Globus pallidus (tissue), 1 donor: ENCODE results near the gene ATP6V0C.
A peak's percentile ranks its signal among the peaks of the same experiment; 100 is the strongest.
"Not testable (repeated sequence)": the region's sequence is repeated elsewhere in the genome, so short reads cannot be mapped to it uniquely, and the experiment has no call there.

ENCODE experiments used
- DNase-seq: peaks from one replicate; pipeline ENCODE4 v3.0.0-alpha.2; 2015; ENCODE audit warnings: low spot score

ATP6V0C gene

DNA sequence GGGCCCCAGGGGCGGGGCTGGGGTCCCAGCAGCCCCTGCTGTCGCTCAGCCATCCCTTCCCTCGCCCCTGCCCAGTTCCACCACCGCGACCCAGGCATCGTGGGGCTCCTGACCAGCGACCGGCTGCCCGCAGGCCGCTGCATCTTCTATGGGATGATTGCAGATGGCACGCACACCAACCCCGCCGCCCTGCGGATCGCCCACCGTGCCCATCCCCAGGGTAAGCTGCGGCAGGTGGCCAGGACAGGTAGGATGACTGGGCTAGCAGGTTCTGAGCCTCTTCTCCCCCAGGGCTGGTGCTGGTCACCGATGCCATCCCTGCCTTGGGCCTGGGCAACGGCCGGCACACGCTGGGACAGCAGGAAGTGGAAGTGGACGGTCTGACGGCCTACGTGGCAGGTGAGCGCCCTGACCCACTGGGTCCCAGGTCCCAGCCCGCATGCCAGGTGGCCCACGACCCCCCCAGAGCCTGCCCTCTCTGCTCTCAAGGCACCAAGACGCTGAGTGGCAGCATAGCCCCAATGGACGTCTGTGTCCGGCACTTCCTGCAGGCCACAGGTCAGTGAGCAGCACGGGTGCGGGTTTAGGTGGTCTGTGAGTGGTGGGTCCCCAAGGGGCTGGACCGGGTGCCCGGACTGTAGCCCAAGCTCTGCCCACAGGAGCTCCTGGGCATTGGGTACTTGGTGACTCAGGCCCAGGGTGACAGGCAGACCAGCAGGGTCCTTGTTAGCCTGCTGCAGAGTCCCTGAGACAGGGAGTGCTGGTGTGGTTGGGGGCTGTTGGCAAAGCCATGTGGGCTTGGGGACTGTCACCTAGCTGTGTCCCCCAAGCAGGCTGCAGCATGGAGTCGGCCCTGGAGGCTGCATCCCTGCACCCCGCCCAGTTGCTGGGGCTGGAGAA, 14.7 kb downstream of the ATP6V0C start:
- no peak for DNase-seq

DNA sequence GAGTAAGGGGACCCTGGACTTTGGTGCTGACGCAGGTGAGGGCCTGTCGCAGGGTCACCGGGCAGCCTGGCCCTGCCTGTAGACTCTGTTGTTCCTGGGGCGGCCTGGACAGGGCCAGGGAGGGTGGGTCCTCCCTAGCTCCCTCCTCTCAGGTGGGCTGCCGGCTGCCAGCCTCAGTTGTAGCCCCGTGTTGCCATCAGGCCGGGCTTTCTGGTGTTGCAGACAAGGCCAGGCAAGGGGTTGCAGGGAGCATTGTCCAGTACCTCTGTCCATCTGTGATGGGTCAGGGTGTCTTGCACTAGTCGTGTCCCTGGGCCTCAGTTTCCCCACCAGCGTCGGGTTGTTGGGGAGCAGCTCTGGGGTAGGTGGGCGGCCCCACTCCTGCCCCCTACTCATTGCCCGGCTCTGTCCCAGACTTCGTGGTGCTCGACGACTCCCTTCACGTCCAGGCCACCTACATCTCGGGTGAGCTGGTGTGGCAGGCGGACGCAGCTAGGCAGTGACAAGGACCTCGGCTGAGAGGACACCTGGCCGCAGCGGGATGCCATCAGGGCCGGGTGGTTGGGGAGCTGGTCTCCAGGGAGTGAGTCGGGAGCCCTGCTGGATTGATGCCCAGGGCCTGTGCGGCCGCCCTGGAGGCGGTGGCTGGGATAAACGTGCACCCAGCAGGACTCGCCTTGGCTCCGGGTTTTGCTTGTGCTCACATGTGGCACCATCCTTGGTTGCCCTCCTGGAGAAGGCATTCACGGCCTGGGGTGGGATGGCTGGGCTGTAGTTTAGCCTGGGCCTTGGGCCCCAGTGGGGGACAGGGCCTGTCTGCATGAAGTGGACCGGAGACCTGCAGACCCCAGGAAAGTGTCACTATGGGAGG, 15.5 kb downstream of the ATP6V0C start:
- DNase-seq, result no peak

DNA sequence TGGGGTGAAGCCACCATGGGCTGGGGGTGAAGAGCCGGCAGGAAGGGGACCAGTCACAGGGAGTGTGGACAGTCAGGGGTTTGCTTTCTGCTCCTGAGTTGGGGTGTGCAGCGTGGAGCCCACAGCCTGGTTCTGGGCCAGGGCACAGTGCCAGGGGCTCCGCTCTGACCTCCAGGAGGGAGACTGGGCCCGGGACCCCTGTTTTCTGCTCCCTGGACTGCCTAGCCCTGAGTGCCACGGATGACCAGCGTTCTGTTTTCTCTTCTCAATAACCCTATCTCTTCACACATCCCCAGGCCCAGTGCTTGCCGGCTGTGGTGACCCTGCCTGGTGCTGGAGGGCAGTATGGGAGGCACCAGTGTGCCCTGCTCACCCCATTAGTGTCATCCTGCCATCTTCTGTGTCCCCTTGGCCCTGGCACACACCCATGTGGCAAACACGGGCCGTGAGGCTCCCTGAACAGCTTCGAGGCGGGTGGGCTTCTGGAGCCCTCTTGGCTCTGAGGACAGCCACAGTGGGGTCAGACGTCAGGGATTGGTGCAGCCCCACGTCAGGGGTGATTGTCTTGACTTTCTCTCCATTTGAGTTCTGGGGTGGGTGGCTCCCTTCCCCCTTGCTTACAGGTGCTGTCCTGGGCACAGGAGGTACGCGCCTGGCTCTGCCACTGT, 16.3 kb downstream of the ATP6V0C start:
- DNase-seq, result no peak

DNA sequence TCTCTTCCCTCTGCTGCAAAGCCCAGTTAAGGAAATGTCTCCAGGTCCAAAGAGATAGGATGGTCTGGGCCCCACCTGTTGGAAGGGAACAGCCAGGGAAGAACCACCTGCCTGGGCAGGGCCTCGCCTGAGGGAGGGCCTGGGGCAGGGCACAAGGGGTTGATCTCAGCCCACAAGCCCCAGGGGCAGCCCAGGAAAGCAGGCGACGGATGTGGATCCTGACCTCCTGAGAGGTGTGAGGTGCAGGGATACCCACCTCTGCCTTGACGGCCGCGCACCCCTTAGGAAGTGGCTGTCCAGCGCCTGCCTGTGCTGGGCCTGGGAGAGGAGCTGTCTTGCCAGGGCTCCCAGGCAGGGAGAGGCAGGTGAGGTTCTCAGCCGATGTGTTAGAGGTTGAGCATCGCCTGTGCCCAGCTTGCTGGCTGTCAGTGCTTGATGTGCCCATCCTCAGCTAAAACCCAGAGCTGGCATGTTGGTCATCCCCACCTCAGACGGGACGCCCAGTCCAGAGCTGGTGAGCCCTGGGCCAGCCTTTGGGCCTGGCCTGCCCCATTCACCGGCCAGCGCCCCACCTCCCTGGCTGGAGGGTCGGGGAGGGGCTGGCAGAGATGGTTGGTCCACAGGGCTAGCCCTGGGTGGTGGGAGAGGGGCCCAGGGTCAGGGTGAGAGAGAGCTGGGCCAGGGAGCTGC, 17.0 kb downstream of the ATP6V0C start:
- DNase-seq, result no peak

DNA sequence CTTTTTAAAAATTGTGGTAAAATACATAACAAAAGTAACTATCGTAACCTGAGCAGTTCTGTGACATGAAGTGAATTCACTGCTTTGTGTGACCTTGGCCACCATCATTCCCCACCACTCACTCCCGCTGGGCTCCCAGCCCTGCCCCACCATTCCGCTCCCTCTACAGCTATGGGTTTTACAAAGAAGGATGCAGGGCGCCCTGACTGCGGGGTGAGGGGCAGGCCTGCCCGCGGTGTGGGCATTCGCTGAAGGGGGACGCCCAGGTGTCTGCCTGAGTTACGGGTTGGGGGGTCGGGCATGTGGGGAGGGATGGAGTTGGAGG, 17.6 kb downstream of the ATP6V0C start, which contains the start of gene CEMP1:
CEMP1 (minus strand) TSS at position 38 of the 325 bp plus-strand sequence. CDS start 335 bp downstream, outside the sequence.
- no peak for DNase-seq

DNA sequence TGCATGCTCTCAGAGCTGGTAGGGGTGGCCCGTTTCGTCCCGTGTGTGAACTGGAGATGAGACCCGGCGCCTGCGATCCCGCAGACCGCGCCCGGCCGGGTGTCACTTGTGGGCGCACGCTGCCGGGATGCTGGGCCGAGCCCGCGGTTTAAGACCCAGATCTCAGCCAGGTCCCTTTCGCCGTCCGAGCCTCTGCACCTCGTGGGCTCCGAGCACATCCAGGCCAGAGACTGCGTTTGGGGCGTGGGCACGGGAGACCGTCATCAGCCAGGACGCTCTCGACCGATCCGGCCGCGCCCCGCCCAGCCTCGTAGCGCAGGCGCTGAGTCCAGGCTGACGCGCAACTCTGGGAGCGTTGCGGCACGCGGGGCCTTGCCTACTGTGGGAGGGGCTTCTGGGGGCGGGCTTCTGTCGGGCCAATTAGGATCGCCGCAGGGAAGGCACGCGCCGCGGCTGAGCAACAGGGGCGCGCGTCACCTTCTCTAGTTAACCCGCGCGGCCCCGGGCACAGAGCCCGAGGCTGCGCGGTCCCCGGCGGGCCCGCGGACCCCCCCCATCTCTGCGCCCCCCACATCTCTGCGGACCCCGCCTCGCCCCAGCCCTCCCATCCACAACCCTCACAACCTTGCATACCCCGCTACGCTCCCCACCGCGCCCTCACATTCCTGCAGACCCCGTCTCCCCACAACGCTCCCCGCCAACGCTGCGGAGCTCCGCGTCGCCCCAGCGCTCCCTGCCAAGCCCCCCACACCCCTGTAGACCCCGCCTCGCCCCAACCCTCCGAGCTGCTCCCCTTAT, 18.1 kb downstream of the ATP6V0C start:
- DNase-seq, result peak; percentile 96

DNA sequence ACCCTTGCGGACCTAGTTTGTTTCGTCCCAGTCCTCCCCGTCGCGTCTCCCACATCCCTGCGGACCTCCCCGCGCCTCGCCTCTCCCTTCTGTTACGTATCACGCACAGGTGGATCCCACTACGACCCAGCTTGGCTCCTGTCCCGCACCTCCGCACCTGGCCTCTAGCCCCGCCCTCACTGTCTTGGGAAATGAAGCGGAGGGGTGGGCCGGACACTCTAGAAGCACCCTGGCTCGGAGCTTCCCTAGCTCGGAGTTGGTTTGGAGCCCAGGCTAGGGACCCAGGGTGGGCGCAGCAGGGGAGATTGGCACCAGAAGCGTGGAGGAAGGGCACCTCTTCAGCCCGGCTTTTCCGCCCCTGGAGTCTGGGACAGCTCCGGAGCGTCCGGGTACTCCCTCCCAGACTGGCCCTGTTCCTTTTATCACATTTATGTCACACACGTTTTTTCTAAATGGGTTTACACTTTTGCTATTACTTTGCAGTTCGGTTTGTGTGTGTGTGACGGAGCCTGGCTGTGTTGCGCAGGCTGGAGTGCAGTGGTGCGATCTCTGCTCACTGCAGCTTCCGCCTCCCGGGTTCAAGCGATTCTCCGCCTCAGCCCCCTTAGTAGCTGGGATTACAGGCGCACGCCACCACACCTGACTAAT, 18.9 kb downstream of the ATP6V0C start:
- DNase-seq, result no peak

DNA sequence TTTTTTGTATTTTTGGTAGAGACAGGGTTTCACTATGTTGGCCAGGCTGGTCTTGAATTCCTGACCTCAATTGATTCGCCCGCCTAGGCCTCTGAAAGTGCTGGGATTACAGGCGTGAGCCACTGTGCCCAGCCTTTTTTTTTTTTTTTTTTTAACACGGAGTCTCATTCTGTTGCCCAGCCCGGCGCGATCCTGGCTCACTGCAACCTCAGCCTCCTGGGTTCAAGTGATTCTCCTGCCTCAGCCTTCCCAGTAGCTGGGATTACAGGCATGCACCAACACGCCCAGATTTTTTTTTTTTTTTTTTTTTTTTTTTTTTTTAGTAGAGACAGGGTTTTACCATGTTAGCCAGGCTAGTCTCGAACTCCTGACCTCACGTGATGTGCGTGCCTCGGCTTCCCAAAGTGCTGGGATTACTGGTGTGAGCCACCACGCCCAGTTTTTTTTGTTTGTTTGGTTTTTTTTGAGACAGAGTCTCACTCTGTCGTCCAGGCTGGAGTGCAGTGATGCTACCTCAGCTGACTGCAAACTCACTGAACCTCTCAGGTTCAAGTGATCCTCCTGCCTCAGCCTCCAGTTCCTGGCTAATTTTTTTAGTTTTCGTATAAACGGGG, 19.5 kb downstream of the ATP6V0C start:
- DNase-seq, result not testable (repeated sequence)

DNA sequence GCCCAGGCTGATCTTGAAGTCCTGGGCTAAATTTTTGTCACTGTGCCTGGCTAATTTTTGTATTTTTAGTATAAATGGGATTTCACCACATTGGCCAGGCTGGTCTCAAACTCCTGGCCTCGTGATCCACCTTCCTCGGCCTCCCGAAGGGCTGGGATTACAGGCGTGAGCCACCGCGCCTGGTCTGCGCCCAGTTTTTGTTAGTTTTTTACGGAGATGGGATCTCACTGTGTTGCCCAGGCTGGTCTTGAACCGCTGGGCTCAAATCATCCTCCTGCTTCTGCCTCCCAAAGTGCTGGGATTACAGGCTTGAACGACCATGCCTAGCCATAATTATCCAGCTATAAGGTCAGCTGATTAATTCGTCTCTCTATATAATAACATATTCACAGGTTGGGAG, 20.2 kb downstream of the ATP6V0C start:
- no peak for DNase-seq

DNA sequence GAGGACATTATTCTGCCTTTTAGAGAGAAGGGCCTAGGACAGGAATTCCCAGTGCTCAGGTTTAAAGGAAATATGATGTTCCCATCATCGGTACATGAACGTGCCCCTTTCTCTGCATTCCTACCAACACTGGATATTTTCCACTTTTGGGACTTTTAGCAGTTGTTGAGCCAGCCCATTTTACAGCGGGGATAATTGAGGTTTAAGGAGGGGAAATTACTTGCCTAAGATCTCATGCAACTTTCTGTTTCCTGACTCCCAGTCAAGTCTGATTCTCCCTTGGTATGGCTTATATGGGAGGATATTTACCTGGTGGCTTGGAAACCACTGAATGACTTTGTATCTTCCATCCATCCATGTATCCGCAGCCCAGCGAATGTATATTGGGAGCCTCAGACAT, 20.6 kb downstream of the ATP6V0C start:
- not testable (repeated sequence) for DNase-seq

DNA sequence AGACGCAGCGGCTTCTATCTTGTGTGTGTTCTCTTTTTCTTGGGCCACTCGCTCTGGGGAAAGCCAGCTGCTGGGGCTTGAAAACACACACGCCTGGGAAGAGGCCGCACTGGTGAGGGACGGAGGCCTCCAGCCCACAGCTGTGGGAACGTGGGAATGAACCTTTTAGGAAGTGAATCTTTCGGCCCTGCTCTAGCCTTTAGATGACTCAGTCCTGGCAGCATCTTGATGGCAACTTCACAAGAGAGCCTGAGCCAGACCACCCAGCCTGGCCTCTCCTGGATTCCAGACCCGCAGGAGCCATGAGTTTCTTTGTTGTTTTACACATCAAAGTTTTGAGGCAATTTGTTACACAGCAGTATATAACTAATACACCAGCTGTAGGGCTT, 21.9 kb downstream of the ATP6V0C start:
- DNase-seq, result no peak

DNA sequence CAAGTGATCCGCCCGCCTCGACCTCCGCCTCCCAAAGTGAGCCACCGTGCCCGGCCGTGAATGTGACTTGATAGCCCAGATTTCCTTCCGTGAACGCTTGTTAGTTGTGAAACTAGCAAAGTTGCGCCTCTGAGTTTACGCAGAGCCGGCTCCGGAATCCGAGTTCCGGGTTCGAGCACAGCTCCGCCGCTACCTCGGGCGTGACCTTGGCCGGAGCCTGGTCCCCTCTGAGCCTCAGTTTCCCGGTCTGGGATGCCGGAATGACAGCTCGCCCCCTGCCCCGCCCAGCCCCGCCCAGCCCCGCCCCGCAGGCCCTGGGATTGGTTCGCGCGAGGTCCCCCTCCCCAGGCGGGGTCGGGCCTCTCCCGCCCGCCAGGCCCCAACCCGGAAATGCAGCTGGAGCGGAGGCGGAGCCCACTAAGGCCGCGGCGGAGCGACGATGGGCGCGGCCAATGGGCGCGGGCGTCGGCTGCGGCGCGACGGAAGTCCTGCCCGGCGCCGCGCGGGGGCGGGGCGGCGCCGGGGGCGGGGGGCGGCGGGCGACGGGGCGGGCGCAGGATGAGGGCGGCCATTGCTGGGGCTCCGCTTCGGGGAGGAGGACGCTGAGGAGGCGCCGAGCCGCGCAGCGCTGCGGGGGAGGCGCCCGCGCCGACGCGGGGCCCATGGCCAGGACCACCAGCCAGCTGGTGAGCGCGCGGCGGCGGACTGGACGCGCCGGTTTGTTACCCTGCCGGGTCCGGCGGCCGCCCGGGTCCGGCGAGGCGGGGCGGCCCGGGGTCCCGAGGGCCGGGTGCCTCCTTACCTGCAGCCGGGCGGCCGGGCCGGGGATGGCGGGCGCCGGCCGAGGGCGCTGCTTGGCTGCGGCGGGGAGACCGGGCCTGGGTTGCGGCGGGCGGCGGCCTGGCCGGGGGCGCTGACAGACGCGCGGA, 24.0 kb downstream of the ATP6V0C start, which contains the start of gene PDPK1:
PDPK1 (plus strand) TSS at position 571 of the 929 bp plus-strand sequence; CDS start at position 663, 92 bp downstream.
- peak; percentile 96 for DNase-seq

DNA sequence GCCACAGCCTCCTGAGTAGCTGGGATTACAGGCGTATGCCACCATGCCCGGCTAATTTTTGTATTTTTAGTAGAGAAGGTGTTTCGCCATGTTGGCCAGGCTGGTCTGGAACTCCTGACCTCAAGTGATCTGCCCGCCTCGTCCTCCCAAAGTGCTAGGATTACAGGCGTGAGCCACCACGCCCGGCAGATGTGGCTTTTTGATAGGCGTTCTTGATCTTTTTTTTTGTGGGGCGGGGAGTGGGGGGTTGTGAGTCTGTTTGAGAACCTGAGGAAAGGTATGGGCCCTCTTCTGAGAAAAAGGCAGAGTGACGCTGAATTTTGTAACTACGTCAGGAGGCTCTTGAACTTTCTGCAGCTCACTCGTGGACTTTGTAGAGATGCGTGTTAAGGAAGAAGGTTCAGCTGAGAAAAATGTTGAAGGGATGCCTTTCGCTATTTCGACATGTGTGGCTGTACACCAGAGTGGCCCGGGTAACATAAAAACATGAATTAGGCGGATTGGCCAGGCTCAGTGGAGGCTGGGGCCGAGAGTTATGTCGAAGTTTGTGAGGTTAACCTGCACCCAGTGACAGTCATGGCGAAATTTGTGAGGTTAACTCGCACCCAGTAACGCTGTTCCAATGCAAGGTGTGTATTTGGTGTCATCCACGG, 25.6 kb downstream of the ATP6V0C start:
- not testable (repeated sequence) for DNase-seq

DNA sequence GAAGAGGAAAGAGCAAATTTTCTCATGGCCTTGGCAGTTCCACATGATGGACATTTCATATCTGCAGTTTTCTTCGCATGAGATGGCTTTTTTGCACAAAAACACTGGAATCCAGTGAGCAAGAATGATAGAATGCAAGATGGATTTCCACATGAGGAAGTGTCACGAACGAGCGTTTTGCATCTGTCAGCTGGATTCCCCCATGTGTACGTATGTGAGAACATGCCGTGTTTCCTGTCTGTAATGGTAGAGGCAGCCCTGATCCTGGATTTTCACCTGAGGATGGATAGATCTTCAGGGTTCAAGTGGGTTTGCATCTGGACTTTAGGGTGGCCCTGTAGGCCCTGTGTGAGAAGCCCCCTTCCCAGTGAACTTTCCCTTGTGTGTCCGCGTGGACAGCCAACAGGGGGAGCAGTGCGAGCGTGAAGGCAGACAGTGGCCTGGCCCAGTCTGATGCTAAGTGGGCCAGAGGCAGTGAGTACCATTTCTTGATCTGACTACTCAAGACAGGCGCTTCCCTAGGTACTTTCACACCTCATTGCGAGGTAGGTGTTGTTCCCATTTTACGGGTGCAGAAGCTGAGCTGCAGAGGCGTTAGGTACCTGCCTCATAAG, 26.2 kb downstream of the ATP6V0C start:
- not testable (repeated sequence) for DNase-seq

DNA sequence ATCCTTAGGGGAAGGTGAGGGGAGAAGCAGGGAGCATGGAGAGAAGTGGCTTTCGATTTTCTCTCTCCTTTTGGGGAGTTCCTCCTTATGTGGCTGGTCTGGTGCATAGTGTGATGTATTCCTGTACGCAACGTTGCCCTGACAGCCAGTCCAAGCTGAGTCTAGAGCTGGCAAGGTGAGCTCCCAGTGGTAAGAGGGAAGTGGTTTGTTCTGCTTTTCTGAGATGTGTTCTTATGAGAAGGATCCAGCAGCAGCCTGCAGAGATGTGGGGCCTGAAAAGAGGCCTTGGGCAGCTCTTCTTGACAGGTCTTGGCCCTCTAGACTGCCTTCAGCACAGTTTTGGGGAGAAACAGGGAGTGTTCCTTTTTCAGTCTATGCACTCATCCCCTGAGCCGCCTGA, 27.2 kb downstream of the ATP6V0C start:
- DNase-seq, result not testable (repeated sequence)

DNA sequence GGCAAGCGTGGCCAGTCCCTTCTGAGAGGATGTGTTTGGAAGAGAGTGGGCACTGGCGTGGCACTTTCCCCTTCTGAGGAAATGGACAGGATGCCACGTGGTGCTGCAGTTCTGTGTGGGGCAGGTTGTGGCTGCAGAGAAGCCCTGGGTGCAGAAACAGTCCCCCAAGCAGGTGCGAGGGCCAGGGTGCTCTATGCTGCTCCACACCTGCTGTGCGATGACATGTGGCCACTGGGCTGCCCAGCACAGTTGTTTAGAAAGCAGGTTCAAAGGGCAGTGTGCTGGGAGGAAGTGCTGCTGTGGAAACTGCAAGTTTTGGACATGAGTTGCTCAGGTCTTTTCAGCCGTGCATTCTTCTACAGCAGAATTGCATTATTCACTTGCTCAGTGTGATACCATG, 27.7 kb downstream of the ATP6V0C start:
- DNase-seq, result not testable (repeated sequence)

DNA sequence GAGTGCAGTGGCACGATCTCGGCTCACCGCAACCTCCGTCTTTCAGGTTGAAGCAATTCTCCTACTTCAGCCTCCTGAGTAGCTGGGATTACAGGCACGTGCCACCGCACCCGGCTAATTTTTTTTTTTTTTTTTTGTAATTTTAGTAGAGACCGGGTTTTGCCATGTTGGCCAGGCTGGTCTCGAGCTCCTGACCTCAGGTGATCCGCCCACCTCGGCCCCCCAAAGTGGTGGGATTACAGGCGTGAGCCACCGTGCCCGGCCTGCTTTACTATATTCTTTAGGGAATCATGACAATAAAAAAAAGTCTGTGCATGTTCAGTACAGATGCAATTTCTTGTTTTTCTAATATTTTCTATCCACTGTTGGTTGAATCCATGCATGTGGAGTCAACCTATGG, 30.0 kb downstream of the ATP6V0C start:
- DNase-seq, result not testable (repeated sequence)
